IPS-20b (cell line): Measurements from ENCODE around the gene DLG5.
A peak's percentile ranks its signal among the peaks of the same experiment; 100 is the strongest.

Experiments used
- H3K27ac ChIP-seq: one replicate; pipeline ENCODE4 v1.5.1; 2013; ENCODE audit warnings: low read length
- H3K27me3 ChIP-seq: 2 replicates; pipeline ENCODE4 v1.6.1; 2013; ENCODE audit warnings: mild to moderate bottlenecking, low read length, inconsistent platforms; ENCODE audit not compliant: insufficient read depth
- H3K36me3 ChIP-seq: 2 replicates; pipeline ENCODE4 v1.6.1; 2013; ENCODE audit warnings: low read depth, mild to moderate bottlenecking, inconsistent platforms, low read length, moderate library complexity; ENCODE audit not compliant: insufficient read depth
- H3K4me1 ChIP-seq: 2 replicates; pipeline ENCODE4 v1.6.1; 2013; ENCODE audit warnings: mild to moderate bottlenecking, control low read depth, inconsistent platforms, low read length, moderate library complexity; ENCODE audit not compliant: insufficient read depth
- H3K4me3 ChIP-seq: 2 replicates; pipeline ENCODE4 v1.5.1; 2013; ENCODE audit warnings: mild to moderate bottlenecking, low read length, inconsistent platforms
- H3K9ac ChIP-seq: 2 replicates; pipeline ENCODE4 v1.6.1; 2013; ENCODE audit warnings: low read depth, mild to moderate bottlenecking, inconsistent platforms, low read length, moderate library complexity
- H3K9me3 ChIP-seq: 2 replicates; pipeline ENCODE4 v1.6.1; 2013; ENCODE audit warnings: mild to moderate bottlenecking, low read depth, low read length, inconsistent platforms; ENCODE audit not compliant: insufficient read depth

The DLG5 gene

GRCh38 chr10:77804371-77804770 is 122.2 kb downstream of the DLG5 start:
- H3K9me3 ChIP-seq = no peaks in the 10 kb centered on the region
- no peak overlapping the region for H3K4me3 ChIP-seq
- H3K27me3 ChIP-seq = no peaks in the 10 kb centered on the region
- H3K27ac ChIP-seq = no peak overlapping the region
- peaks cover 24% of the 10 kb centered on the region for H3K4me1 ChIP-seq
- peaks cover 86% of the 10 kb centered on the region for H3K36me3 ChIP-seq
- H3K9ac ChIP-seq = no peak overlapping the region

DNA sequence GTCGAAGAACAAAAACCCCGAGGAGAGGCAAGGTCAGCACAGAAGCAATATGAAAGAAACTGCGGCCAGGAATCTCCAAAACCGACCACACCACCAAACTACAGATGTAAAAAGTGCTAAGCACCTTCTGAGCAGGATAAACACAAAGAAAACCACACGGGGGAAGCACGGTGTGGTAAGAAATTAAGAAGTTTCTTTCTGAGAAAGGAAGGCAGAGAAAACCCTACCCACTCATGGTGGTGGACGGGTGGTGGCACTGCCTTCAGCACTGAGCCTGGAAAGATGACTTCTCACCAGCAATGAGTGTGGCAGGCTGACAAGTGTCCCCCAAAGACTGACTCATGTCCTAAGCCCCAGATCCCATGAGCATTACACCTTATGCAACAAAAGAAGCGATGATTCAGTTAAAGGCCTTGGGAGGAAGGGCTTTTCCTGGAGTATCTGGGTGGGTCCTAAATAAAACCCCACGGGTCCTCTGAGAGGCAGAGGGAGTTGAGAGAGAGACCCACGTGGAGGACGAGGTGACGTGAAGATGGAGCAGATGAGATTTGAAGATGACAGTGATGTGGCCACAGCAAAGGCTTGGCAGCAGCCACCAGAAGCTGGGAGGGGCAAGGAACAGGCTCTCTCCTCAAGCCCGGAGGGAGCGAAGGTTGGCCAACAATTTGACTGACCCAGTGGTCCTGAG is 124.9 kb downstream of the DLG5 start:
- Histone ChIP-seq H3K9me3 (no peaks in the 10 kb centered on the region), H3K27ac (peak overlapping the region; percentile 17), H3K36me3 (peaks cover 82% of the 10 kb centered on the region), H3K4me1 (peaks cover 24% of the 10 kb centered on the region), H3K4me3 (no peak overlapping the region), H3K27me3 (no peaks in the 10 kb centered on the region), H3K9ac (peak overlapping the region; percentile 30; the same call in 1 of the 2 replicates)

- Histone ChIP-seq H3K9me3 (no peaks in the 10 kb centered on the region), H3K27ac (no peak overlapping the region), H3K36me3 (peaks cover 82% of the 10 kb centered on the region), H3K4me3 (no peak overlapping the region), H3K27me3 (no peaks in the 10 kb centered on the region), H3K4me1 (peaks cover 24% of the 10 kb centered on the region), H3K9ac (no peak overlapping the region)
Observed at GRCh38 chr10:77800738-77801266, 125.8 kb downstream of the DLG5 start.

DNA sequence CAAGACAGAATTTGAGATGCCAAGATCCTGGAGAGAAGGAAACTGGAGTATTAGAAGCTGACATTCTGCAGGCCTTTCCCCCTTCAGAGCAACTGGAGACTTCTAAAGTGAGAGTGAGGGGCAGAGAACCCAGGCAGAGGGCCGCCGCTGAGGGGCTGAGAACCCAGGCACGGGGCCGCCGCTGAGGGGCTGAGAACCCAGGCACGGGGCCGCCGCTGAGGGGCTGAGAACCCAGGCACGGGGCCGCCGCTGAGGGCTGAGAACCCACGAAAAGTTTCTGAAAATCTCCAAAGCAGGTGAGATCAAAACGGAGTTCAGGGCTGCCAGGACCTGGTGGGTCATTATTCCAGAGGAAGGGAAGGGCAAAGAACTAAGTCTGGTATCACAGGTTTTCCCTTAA is 126.2 kb downstream of the DLG5 start:
- H3K4me3 ChIP-seq = no peak overlapping the region
- H3K27me3 ChIP-seq = no peaks in the 10 kb centered on the region
- no peak overlapping the region for H3K27ac ChIP-seq
- peaks cover 24% of the 10 kb centered on the region for H3K4me1 ChIP-seq
- H3K36me3 ChIP-seq = peaks cover 82% of the 10 kb centered on the region
- H3K9ac ChIP-seq = no peak overlapping the region
- no peaks in the 10 kb centered on the region for H3K9me3 ChIP-seq

GRCh38 chr10:77799352-77799751 is 127.2 kb downstream of the DLG5 start:
- Histone ChIP-seq H3K9ac (no peak overlapping the region), H3K4me1 (peaks cover 24% of the 10 kb centered on the region), H3K27ac (no peak overlapping the region), H3K27me3 (no peaks in the 10 kb centered on the region), H3K9me3 (no peaks in the 10 kb centered on the region), H3K4me3 (no peak overlapping the region), H3K36me3 (peaks cover 82% of the 10 kb centered on the region)

DNA sequence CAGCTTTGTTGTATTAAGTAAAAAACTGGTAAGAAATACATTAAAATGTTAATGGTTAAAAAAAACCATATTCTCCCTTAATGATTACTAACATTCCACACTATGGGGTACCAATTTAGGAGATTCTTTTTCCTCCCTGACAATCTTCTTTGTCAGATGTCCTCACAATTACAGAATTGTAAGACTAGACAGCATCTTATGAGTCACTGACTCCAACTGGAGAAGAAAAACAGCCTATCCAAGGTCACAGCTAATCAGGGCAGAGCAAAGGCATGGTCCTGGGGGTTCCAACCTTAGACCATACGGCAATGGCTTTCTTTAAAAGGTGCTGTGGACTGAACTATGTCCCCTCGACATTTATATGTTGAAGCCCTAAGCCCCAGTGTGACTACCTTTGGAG is 127.6 kb downstream of the DLG5 start:
- Histone ChIP-seq H3K27ac (no peak overlapping the region), H3K4me3 (no peak overlapping the region), H3K36me3 (peaks cover 82% of the 10 kb centered on the region), H3K4me1 (peaks cover 24% of the 10 kb centered on the region), H3K9ac (no peak overlapping the region), H3K27me3 (no peaks in the 10 kb centered on the region), H3K9me3 (no peaks in the 10 kb centered on the region)

GRCh38 chr10:77796311-77796915 is 130.1 kb downstream of the DLG5 start:
- H3K9ac ChIP-seq = no peak overlapping the region
- H3K36me3 ChIP-seq = peaks cover 91% of the 10 kb centered on the region
- H3K27ac ChIP-seq = no peak overlapping the region
- H3K4me3 ChIP-seq = no peak overlapping the region
- no peaks in the 10 kb centered on the region for H3K9me3 ChIP-seq
- no peaks in the 10 kb centered on the region for H3K27me3 ChIP-seq
- peaks cover 5% of the 10 kb centered on the region for H3K4me1 ChIP-seq

DNA sequence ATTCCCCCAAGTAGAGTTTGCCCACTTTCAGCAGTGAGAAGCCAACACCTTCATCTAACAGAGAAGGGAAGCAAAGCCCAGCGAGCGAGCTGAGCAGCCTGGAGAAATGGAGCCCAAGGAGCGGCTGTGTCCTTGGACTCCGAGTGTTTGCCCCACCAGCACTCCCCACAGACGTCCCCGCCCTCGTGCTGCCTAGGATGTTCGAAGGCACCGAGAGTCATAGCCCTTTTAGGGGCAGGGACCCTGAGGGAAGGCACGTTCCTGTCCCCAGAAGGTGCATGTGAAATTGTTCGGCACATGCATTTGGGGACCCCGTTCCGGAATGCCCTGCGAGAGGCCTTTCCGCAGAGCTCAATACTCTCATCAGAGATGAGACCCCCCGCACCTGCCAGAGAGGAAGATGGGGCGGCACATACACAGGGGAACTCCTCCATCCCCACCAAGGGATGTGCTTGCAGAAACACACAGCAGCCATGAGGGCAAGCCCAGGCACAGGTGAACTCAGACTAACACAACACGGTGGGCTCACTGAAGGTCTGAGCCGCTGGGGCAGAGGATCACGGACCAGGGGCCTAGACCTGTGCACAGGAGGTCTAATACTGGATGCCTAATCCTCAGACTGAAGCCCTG is 131.0 kb downstream of the DLG5 start:
- Histone ChIP-seq H3K9ac (no peak overlapping the region), H3K9me3 (no peaks in the 10 kb centered on the region), H3K36me3 (peaks cover 91% of the 10 kb centered on the region), H3K4me1 (no peaks in the 10 kb centered on the region; the same call in 1 of the 2 replicates), H3K27ac (no peak overlapping the region), H3K4me3 (no peak overlapping the region), H3K27me3 (no peaks in the 10 kb centered on the region)

- Histone ChIP-seq H3K9me3 (no peaks in the 10 kb centered on the region), H3K4me3 (no peak overlapping the region), H3K9ac (no peak overlapping the region), H3K36me3 (peaks cover 89% of the 10 kb centered on the region), H3K27ac (no peak overlapping the region), H3K27me3 (no peaks in the 10 kb centered on the region), H3K4me1 (no peaks in the 10 kb centered on the region)
Observed at GRCh38 chr10:77794256-77795142, 132.1 kb downstream of the DLG5 start.

GRCh38 chr10:77793831-77794230 is 132.7 kb downstream of the DLG5 start:
- peaks cover 82% of the 10 kb centered on the region for H3K36me3 ChIP-seq
- no peaks in the 10 kb centered on the region for H3K27me3 ChIP-seq
- no peak overlapping the region for H3K4me3 ChIP-seq
- H3K9ac ChIP-seq = no peak overlapping the region
- no peak overlapping the region for H3K27ac ChIP-seq
- H3K9me3 ChIP-seq = no peaks in the 10 kb centered on the region
- no peaks in the 10 kb centered on the region for H3K4me1 ChIP-seq

- no peak overlapping the region for H3K27ac ChIP-seq
- no peak overlapping the region for H3K4me3 ChIP-seq
- H3K9ac ChIP-seq = no peak overlapping the region
- peaks cover 70% of the 10 kb centered on the region for H3K36me3 ChIP-seq
- H3K27me3 ChIP-seq = no peaks in the 10 kb centered on the region
- H3K4me1 ChIP-seq = no peaks in the 10 kb centered on the region
- H3K9me3 ChIP-seq = no peaks in the 10 kb centered on the region
Observed at GRCh38 chr10:77792155-77792554, 134.4 kb downstream of the DLG5 start.
